Right lobe of liver (tissue), 4 donors: Measurements from ENCODE around the gene RNF13.

ENCODE experiments used
- CTCF ChIP-seq, 4 donors: fragments of 200-600 bp in 3 of 4; fragments of 450-650 bp in 1 of 4; IDR thresholded peaks; one replicate each; pipeline versions ENCODE4 v1.5.1 to v1.8.0; 2016 to 2022; ENCODE audit warnings: antibody characterized with exemption in 4 of 4, mild to moderate bottlenecking in 2 of 4
- POLR2A ChIP-seq: fragments of 450-650 bp; IDR thresholded peaks from one replicate; pipeline ENCODE4 v1.6.1; 2017; ENCODE audit warnings: antibody characterized with exemption, mild to moderate bottlenecking
- donor health status: DM: no; HTN: no; CAD: no.
- donor health status: DM: no; HTN: no; CAD: no.
- donor health status: DM: no; HTN: yes; CAD: no.

GRCh38 chr3:149809699-149810098 is 3.3 kb upstream of the RNF13 start:
- TF ChIP-seq CTCF (IDR thresholded peaks at IDR 0.05) (no peak), POLR2A (no peak)
